CD4-positive, alpha-beta T cell (primary cell): ENCODE results near the gene CACNA2D2. TPM values are rescaled to one million over a fixed set of nuclear protein-coding genes. Genes with fewer than 3 reads are reported as not detected.

ENCODE experiments used
- ATAC-seq: fragments of 200-7000 bp; cut with Tn5 transposase; one replicate; pipeline ENCODE4 v1.10.0; 2022; ENCODE audit warnings: mild to moderate bottlenecking; ENCODE audit not compliant: poor library complexity
- CTCF ChIA-PET: fragments of 350-600 bp; sonication (Branson Sonifier 250); formaldehyde crosslinking; loops from one replicate; lab custom pipeline; 2021; ENCODE audit warnings: antibody characterized with exemption, inconsistent platforms; lab: Charles Lee
- POLR2A ChIA-PET: fragments of 350-600 bp; sonication (Branson Sonifier 250); formaldehyde crosslinking; loops from one replicate; lab custom pipeline; 2021; ENCODE audit warnings: antibody characterized with exemption, inconsistent platforms; lab: Charles Lee
- DNase-seq, 14 experiments: peaks; one replicate each; pipeline ENCODE4 v3.0.0-alpha.2; 2013 to 2020; ENCODE audit warnings: mixed read lengths in 2 of 14
- H3K27ac ChIP-seq, 2 donors: one replicate each; pipeline versions ENCODE4 v1.5.1 to v1.7.0; 2013; ENCODE audit warnings: low read length in 2 of 2, low read depth in 1 of 2, mild to moderate bottlenecking in 1 of 2
- H3K27me3 ChIP-seq, 2 experiments: 1 replicate in 1 of 2; 2 replicates in 1 of 2; pipeline versions ENCODE4 v1.6.1 to v1.7.0; 2013; ENCODE audit warnings: low read length in 2 of 2, control low read depth in 1 of 2, mild to moderate bottlenecking in 1 of 2, moderate library complexity in 1 of 2; ENCODE audit not compliant: insufficient read depth in 2 of 2, control insufficient read depth in 1 of 2
- H3K36me3 ChIP-seq: one replicate; pipeline ENCODE4 v1.6.1; 2013; ENCODE audit warnings: low read length, control low read depth; ENCODE audit not compliant: insufficient read depth
- H3K4me1 ChIP-seq: one replicate; pipeline ENCODE4 v1.6.1; 2013; ENCODE audit warnings: low read length, control low read depth; ENCODE audit not compliant: insufficient read depth
- H3K4me3 ChIP-seq: one replicate; pipeline ENCODE4 v1.5.1; 2013; ENCODE audit warnings: mild to moderate bottlenecking, low read length, moderate library complexity
- H3K9me3 ChIP-seq, 2 experiments: 1 replicate in 1 of 2; 2 replicates in 1 of 2; pipeline versions ENCODE4 v1.6.1 to v1.7.0; 2013; ENCODE audit warnings: low read length in 2 of 2, mild to moderate bottlenecking in 2 of 2, control low read depth in 1 of 2, moderate library complexity in 1 of 2; ENCODE audit not compliant: control insufficient read depth in 1 of 2, insufficient read depth in 1 of 2
- H3K27ac Mint-ChIP-seq: one replicate; pipeline ENCODE4 v1.8.0; 2020; ENCODE audit warnings: mixed read lengths
- H3K27me3 Mint-ChIP-seq: one replicate; pipeline ENCODE4 v1.8.0; 2021; ENCODE audit warnings: mixed read lengths
- H3K36me3 Mint-ChIP-seq: one replicate; pipeline ENCODE4 v1.8.0; 2021; ENCODE audit warnings: low read depth, mixed read lengths
- H3K4me1 Mint-ChIP-seq: one replicate; pipeline ENCODE4 v1.8.0; 2021; ENCODE audit warnings: low read depth, mixed read lengths
- H3K4me3 Mint-ChIP-seq: one replicate; pipeline ENCODE4 v1.8.0; 2020; ENCODE audit warnings: mild to moderate bottlenecking, mixed read lengths
- H3K9me3 Mint-ChIP-seq: one replicate; pipeline ENCODE4 v1.8.0; 2020; ENCODE audit warnings: mixed read lengths
- intact Hi-C, 2 experiments: fragments of 100-400 bp; cut with DNase I in 1 of 2; cut with micrococcal nuclease in 1 of 2; formaldehyde crosslinking; loops; one replicate each; pipeline versions ENCODE4 v1.15.1 to v1.9.0; 2023 to 2025; cut with DNase I, micrococcal nuclease
- total RNA-seq, 174 experiments: library from RNA in 2 of 174; stranded (reverse) in 2 of 174; gene quantifications; one replicate each; pipeline ENCODE4 v1.2.3 and lab custom pipeline; 2021 to 2026
- TF ChIP-seq, protein P1 (sequence below): fragments of 200-600 bp; IDR thresholded peaks from one replicate; pipeline ENCODE4 v1.8.0; 2022; ENCODE audit warnings: antibody characterized with exemption, mild to moderate bottlenecking

CACNA2D2 gene
- total RNA-seq, 2 experiments from 2014 or later: 2.5 to 3.8 TPM

DNA sequence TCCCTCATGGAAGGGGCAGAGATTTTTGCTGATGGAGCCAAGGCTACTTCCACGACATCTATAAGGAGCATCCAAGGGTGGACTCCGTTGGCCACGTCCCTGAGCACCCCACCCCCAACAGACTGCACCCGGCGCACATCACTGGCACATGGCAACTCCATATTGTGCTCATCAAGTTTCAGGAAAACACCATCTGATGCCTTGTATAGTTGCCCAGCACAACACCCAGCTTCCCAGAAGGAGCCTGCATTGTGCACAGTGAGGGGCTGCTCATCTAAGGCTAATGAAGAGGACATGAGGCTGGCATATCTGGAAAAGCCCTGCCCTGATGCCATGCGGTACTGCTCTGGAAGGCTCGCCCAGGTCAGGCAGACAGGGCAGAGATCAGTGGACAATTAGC, 15.0 kb upstream of the CACNA2D2 start:
- H3K36me3 Mint-ChIP-seq: no peaks in the 10 kb centered on the region
- ChIA-PET POLR2A (interaction anchor here (1.0 kb wide), 1 partner anchor 18 kb away, joined by 3 read pairs; no protein-coding TSS in a partner anchor), CTCF (no interaction called here)
- ATAC-seq (no peak), DNase-seq (no peak)
- Histone ChIP-seq H3K27me3 (no peaks in the 10 kb centered on the region), H3K27ac (no peak overlapping the region), H3K36me3 (no peaks in the 10 kb centered on the region), H3K4me3 (no peak overlapping the region), H3K4me1 (peaks cover 12% of the 10 kb centered on the region), H3K9me3 (no peaks in the 10 kb centered on the region)
- no peak overlapping the region for H3K27ac Mint-ChIP-seq
- H3K27me3 Mint-ChIP-seq: no peaks in the 10 kb centered on the region
- intact Hi-C loops: loop anchor here in 1 of 2 experiments (5.0 kb wide), 1 partner anchor 49 kb away; the partner anchor contains the start of genes C3orf18 and HEMK1
- H3K4me3 Mint-ChIP-seq: no peak overlapping the region
- peaks cover 5% of the 10 kb centered on the region for H3K4me1 Mint-ChIP-seq
- no peaks in the 10 kb centered on the region for H3K9me3 Mint-ChIP-seq
- TF ChIP-seq, protein P1, sequence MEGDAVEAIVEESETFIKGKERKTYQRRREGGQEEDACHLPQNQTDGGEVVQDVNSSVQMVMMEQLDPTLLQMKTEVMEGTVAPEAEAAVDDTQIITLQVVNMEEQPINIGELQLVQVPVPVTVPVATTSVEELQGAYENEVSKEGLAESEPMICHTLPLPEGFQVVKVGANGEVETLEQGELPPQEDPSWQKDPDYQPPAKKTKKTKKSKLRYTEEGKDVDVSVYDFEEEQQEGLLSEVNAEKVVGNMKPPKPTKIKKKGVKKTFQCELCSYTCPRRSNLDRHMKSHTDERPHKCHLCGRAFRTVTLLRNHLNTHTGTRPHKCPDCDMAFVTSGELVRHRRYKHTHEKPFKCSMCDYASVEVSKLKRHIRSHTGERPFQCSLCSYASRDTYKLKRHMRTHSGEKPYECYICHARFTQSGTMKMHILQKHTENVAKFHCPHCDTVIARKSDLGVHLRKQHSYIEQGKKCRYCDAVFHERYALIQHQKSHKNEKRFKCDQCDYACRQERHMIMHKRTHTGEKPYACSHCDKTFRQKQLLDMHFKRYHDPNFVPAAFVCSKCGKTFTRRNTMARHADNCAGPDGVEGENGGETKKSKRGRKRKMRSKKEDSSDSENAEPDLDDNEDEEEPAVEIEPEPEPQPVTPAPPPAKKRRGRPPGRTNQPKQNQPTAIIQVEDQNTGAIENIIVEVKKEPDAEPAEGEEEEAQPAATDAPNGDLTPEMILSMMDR: no peak

DNA sequence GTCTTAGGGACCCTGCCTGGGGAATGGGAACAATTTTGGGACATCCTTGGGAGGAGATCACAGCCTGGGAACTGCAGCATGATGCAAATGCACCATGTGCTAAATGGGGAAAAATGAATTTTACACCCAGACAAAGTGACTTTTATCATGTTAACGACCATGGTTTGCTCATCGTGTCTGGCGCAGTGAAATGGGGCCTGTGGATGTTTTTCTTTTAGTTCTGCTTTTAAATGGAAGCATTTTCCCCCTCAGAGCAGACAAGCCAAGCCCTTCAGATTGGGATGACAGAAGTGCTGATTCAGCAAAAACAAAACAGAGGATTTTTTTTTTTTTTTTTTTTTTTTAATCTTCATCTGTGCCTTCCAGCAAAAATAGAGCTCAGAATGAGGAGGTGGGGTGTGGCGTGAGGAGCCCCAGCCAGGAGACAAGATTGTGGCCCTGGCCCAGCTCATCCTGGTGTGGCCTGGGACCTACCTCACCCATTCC, 14.3 kb upstream of the CACNA2D2 start:
- TF ChIP-seq, protein P1: no peak
- intact Hi-C loops: loop anchor here in 1 of 2 experiments (5.0 kb wide), 1 partner anchor 50 kb away; the partner anchor contains the start of genes C3orf18 and HEMK1
- no peaks in the 10 kb centered on the region for H3K36me3 ChIP-seq
- H3K9me3 ChIP-seq: no peaks in the 10 kb centered on the region
- ChIA-PET POLR2A (interaction anchor here (1.0 kb wide), 1 partner anchor 17 kb away, joined by 3 read pairs; no protein-coding TSS in a partner anchor), CTCF (no interaction called here)
- ATAC-seq: no peak
- Mint-ChIP-seq H3K27ac (no peak overlapping the region), H3K9me3 (no peaks in the 10 kb centered on the region), H3K27me3 (no peaks in the 10 kb centered on the region), H3K36me3 (no peaks in the 10 kb centered on the region), H3K4me1 (peaks cover 5% of the 10 kb centered on the region), H3K4me3 (no peak overlapping the region)
- DNase-seq: no peak
- H3K4me1 ChIP-seq: peaks cover 12% of the 10 kb centered on the region
- H3K27me3 ChIP-seq: no peaks in the 10 kb centered on the region
- H3K4me3 ChIP-seq: no peak overlapping the region
- H3K27ac ChIP-seq: no peak overlapping the region

DNA sequence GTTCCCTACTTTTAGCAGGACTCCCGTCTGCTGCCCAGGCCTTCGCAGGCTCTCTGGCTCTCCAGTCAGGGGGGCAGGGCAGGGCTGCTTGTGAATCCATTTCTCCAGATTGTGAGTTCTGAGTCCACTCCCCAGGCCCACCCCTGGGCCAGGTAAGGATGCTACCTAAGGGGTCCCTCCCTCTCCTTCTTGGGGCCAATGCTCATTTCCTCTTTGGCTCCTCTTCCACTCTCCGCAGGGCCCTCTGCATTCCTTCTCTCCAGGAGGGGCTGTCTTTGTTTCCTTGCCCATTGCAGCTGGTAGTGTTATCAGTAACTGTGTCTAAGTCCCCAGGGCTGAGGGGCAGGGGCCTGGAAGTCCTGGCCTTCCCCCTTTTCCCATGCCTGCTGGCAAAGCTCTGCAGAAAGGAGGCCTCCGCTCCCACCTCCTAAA, 13.0 kb upstream of the CACNA2D2 start:
- H3K27me3 Mint-ChIP-seq: no peaks in the 10 kb centered on the region
- no peak overlapping the region for H3K4me3 Mint-ChIP-seq
- ATAC-seq (no peak), DNase-seq (no peak)
- TF ChIP-seq, protein P1: no peak
- Histone ChIP-seq H3K27me3 (no peaks in the 10 kb centered on the region), H3K9me3 (no peaks in the 10 kb centered on the region), H3K4me1 (peaks cover 12% of the 10 kb centered on the region), H3K36me3 (no peaks in the 10 kb centered on the region), H3K4me3 (no peak overlapping the region), H3K27ac (no peak overlapping the region)
- ChIA-PET POLR2A (interaction anchor here (0.7 kb wide), 1 partner anchor 12 kb away, joined by 3 read pairs; no protein-coding TSS in a partner anchor), CTCF (no interaction called here)
- H3K4me1 Mint-ChIP-seq: peaks cover 5% of the 10 kb centered on the region
- intact Hi-C loops: loop anchor here in 1 of 2 experiments (5.0 kb wide), 1 partner anchor 51 kb away; the partner anchor contains the start of genes C3orf18 and HEMK1
- no peaks in the 10 kb centered on the region for H3K36me3 Mint-ChIP-seq
- no peak overlapping the region for H3K27ac Mint-ChIP-seq
- H3K9me3 Mint-ChIP-seq: no peaks in the 10 kb centered on the region
